Bronchial epithelial cell (primary cell): Measurements from ENCODE around the gene TSPAN2. TPM values are rescaled to one million over a fixed set of nuclear protein-coding genes. Genes with fewer than 3 reads are reported as not detected.

Source experiments
- DNase-seq: peaks from one replicate; pipeline ENCODE4 v3.0.0-alpha.2; 2010; ENCODE audit warnings: low read depth
- FAIRE-seq: peaks from 2 replicates; lab custom pipeline; 2011; peaks lifted over from hg19 to GRCh38; lab: Jason Lieb, UNC
- H3K27me3 ChIP-seq: 2 replicates; pipeline ENCODE4 v1.5.1; 2011; ENCODE audit warnings: low read length; ENCODE audit not compliant: control insufficient read depth, insufficient read depth
- H3K36me3 ChIP-seq: 2 replicates; pipeline ENCODE4 v1.5.1; 2011; ENCODE audit warnings: low read length; ENCODE audit not compliant: control insufficient read depth, insufficient read depth
- H3K4me3 ChIP-seq: 2 replicates; pipeline ENCODE4 v1.5.1; 2011; ENCODE audit warnings: mild to moderate bottlenecking, low read depth, low read length, control low read depth
- CTCF ChIP-seq: IDR thresholded peaks from 2 replicates; pipeline ENCODE4 v1.5.1; 2011; ENCODE audit warnings: mild to moderate bottlenecking, moderate library complexity, low read length, control low read depth, inconsistent platforms; ENCODE audit not compliant: insufficient read depth, severe bottlenecking
- total RNA-seq: library from RNA; depleted of rRNA; stranded (reverse); fragments of >200 nt; gene quantifications from 2 replicates; pipeline ENCODE4 v1.2.1, GENCODE V29; 2014

TSPAN2 gene
- total RNA-seq, 1 donor from 2014 or later: 0.26 TPM

- no peak for FAIRE-seq
Measured at GRCh38 chr1:115135681-115136080, 46.4 kb upstream of the TSPAN2 start.

GRCh38 chr1:115134850-115135480 is 45.7 kb upstream of the TSPAN2 start:
- no peaks in the 10 kb centered on the region for H3K36me3 ChIP-seq
- peak; percentile 1 for TF ChIP-seq CTCF
- peak; percentile 92 for DNase-seq
- no peak overlapping the region for H3K4me3 ChIP-seq
- no peaks in the 10 kb centered on the region for H3K27me3 ChIP-seq
- peak; percentile 97 for FAIRE-seq

More at GRCh38 chr1:115135681-115136080, 46.4 kb upstream of the TSPAN2 start:
- Histone ChIP-seq H3K4me3 (no peak overlapping the region), H3K27me3 (no peaks in the 10 kb centered on the region), H3K36me3 (no peaks in the 10 kb centered on the region)
- peak; percentile 62 for DNase-seq
- TF ChIP-seq CTCF: no peak

DNA sequence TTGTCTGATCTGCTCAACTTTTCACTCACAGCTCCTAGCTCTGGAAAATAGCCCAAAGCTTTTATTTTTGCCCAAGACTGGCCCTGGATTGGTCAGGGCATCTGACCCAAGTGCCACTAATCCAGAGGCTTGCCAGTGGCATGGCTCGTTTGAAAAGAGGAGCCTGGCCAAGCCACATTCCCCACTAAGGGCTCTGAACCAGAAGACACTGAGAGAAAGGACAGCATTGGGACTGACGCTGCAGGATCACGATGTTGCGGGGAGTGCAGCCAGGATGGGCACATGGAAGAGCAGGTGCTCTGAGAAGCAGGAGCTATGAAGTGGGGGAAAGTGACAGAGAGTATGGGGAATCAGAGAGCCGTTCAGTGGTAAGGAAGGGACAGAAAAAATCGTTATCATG is 44.9 kb upstream of the TSPAN2 start:
- Histone ChIP-seq H3K27me3 (no peaks in the 10 kb centered on the region), H3K36me3 (no peaks in the 10 kb centered on the region), H3K4me3 (no peak overlapping the region)
- TF ChIP-seq CTCF: no peak
- DNase-seq (no peak), FAIRE-seq (no peak)

DNA sequence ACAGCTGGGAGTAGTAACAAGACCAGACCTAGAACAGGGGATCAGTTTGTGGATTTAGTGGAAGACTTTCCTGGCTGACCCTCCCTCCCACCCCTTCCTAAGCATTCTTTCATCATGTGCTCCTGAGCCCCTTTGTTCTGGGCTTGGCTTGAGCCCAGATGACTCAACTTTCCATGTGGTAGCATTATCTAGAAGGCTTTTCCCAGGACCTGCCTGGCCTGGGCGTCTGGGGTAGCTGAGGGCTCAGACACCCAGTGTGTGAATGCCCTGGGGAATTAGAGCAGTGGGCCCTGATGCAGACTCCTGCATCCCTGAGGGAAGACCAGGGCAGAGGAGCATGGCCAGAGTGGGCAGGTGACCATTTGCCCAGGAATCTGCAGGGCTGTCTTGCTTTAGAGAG is 44.1 kb upstream of the TSPAN2 start:
- DNase-seq: peak; percentile 81
- no peak for TF ChIP-seq CTCF
- no peak overlapping the region for H3K4me3 ChIP-seq
- no peaks in the 10 kb centered on the region for H3K36me3 ChIP-seq
- FAIRE-seq: no peak
- H3K27me3 ChIP-seq: no peaks in the 10 kb centered on the region

DNA sequence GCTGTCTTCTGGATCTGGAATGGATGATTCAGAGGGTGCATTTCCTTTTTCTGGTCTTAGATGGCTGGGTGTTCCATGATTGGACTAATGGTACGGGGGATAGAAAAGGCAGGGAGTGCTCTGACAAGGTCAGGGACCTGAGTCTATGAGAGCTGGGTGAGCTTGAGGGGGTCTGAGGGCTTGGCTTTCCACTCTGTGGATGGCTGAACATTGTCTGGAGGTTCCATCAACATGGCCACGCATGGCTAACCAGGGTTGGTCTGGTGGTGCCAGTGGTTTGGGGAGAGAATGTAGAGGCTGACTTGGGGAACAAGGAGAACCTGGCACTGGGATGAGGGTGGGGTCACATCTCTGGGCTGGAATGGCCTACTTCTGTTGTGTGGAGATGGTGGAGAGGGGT is 41.5 kb upstream of the TSPAN2 start:
- no peak for FAIRE-seq

More for the DNA sequence above, 41.5 kb upstream of the TSPAN2 start:
- no peaks in the 10 kb centered on the region for H3K36me3 ChIP-seq
- DNase-seq: no peak
- no peak for TF ChIP-seq CTCF
- no peak overlapping the region for H3K4me3 ChIP-seq
- H3K27me3 ChIP-seq: no peaks in the 10 kb centered on the region
